ENCODE results near the gene ERCC4. TPM values are rescaled to one million over a fixed set of nuclear protein-coding genes. Genes with fewer than 3 reads are reported as not detected.
A peak's percentile ranks its signal among the peaks of the same experiment; 100 is the strongest.

Gene ERCC4
- total and polyA plus RNA-seq, 2 experiments from 2014 or later, result 7.5 to 20.1 TPM

- H2AFZ ChIP-seq, result no peak overlapping the region
- no peak overlapping the region for H3K4me3 ChIP-seq
- H3K27me3 ChIP-seq (replicated peaks; ENCODE audit: insufficient read depth), result no peaks in the 10 kb centered on the region
- peaks cover 35% of the 10 kb centered on the region for H3K36me3 ChIP-seq (ENCODE audit: low read depth)
- H3K9me3 ChIP-seq (ENCODE audit: low read depth), result no peaks in the 10 kb centered on the region
- H3K27ac ChIP-seq, result no peak overlapping the region
- H3K9ac ChIP-seq, result no peak overlapping the region
- 85 to 86% methylated on average over 10 of the region's 10 CpGs for WGBS, 2 experiments (ENCODE audit: low coverage in 1 of 2, low lambda C conversion rate in 2 of 2, missing lambda C conversion rate in 2 of 2)
- peaks cover 19% of the 10 kb centered on the region; the same call in 1 of the 2 replicates for H3F3A ChIP-seq (ENCODE audit: insufficient read depth)
- in situ Hi-C loops (cut with MboI), result loop anchor here (25.0 kb wide), 3 partner anchors 280 to 605 kb away; no protein-coding TSS in a partner anchor
- H3K4me2 ChIP-seq (ENCODE audit: unreplicated experiment), result no peak overlapping the region
- H4K20me1 ChIP-seq (ENCODE audit: insufficient read depth), result no peaks in the 10 kb centered on the region
- no peak for TF ChIP-seq EZH2phosphoT487 (IDR thresholded peaks at IDR 0.05; ENCODE audit: insufficient read depth, low read depth)
- no peak for TF ChIP-seq EZH2 (IDR thresholded peaks at IDR 0.05; ENCODE audit: insufficient read depth, poor library complexity, severe bottlenecking)
- no peak for DNase-seq
- no peaks in the 10 kb centered on the region for H3K9me2 ChIP-seq (ENCODE audit: insufficient read depth)
- H3K4me1 ChIP-seq (ENCODE audit: insufficient read depth), result peaks cover 5% of the 10 kb centered on the region
- H3K79me2 ChIP-seq (ENCODE audit: insufficient read depth), result no peaks in the 10 kb centered on the region
Measured at GRCh38 chr16:13931845-13932244, 11.9 kb downstream of the ERCC4 start.

GRCh38 chr16:13935408-13935807, 15.5 kb downstream of the ERCC4 start:
- Histone ChIP-seq H3K36me3 (ENCODE audit: low read depth) (peaks cover 39% of the 10 kb centered on the region), H3K27me3 (replicated peaks; ENCODE audit: insufficient read depth) (no peaks in the 10 kb centered on the region), H3K79me2 (ENCODE audit: insufficient read depth) (no peaks in the 10 kb centered on the region), H3K9ac (no peak overlapping the region), H3K4me1 (ENCODE audit: insufficient read depth) (peaks cover 10% of the 10 kb centered on the region), H3K9me2 (ENCODE audit: insufficient read depth) (no peaks in the 10 kb centered on the region), H3K9me3 (ENCODE audit: low read depth) (no peaks in the 10 kb centered on the region), H2AFZ (no peak overlapping the region), H3K4me3 (no peak overlapping the region), H4K20me1 (ENCODE audit: insufficient read depth) (no peaks in the 10 kb centered on the region), H3K27ac (no peak overlapping the region), H3F3A (ENCODE audit: insufficient read depth) (peaks cover 19% of the 10 kb centered on the region; the same call in 1 of the 2 replicates), H3K4me2 (ENCODE audit: unreplicated experiment) (no peak overlapping the region)
- no peak for DNase-seq
- 80 to 81% methylated on average over 12 of the region's 12 CpGs for WGBS, 2 experiments (ENCODE audit: low coverage in 1 of 2, low lambda C conversion rate in 2 of 2, missing lambda C conversion rate in 2 of 2)
- in situ Hi-C loops (cut with MboI), result loop anchor here (25.0 kb wide), 3 partner anchors 277 to 602 kb away; no protein-coding TSS in a partner anchor
- TF ChIP-seq EZH2 (IDR thresholded peaks at IDR 0.05; ENCODE audit: insufficient read depth, poor library complexity, severe bottlenecking) (no peak), EZH2phosphoT487 (IDR thresholded peaks at IDR 0.05; ENCODE audit: insufficient read depth, low read depth) (no peak)

GRCh38 chr16:13936155-13936554, 16.2 kb downstream of the ERCC4 start:
- in situ Hi-C loops (cut with MboI), result loop anchor here (25.0 kb wide), 3 partner anchors 276 to 601 kb away; no protein-coding TSS in a partner anchor
- no peaks in the 10 kb centered on the region for H3K9me2 ChIP-seq (ENCODE audit: insufficient read depth)
- no peak for TF ChIP-seq EZH2 (IDR thresholded peaks at IDR 0.05; ENCODE audit: insufficient read depth, poor library complexity, severe bottlenecking)
- TF ChIP-seq EZH2phosphoT487 (IDR thresholded peaks at IDR 0.05; ENCODE audit: insufficient read depth, low read depth), result no peak

GRCh38 chr16:13936596-13937081, 16.7 kb downstream of the ERCC4 start:
- Histone ChIP-seq H3K9me2 (ENCODE audit: insufficient read depth) (no peaks in the 10 kb centered on the region), H3K79me2 (ENCODE audit: insufficient read depth) (no peaks in the 10 kb centered on the region), H3K4me2 (ENCODE audit: unreplicated experiment) (no peak overlapping the region), H3K36me3 (ENCODE audit: low read depth) (peaks cover 39% of the 10 kb centered on the region), H2AFZ (peak overlapping the region; percentile 1; the same call in 1 of the 2 replicates), H4K20me1 (ENCODE audit: insufficient read depth) (no peaks in the 10 kb centered on the region), H3K27me3 (replicated peaks; ENCODE audit: insufficient read depth) (no peaks in the 10 kb centered on the region), H3K4me3 (no peak overlapping the region), H3F3A (ENCODE audit: insufficient read depth) (peaks cover 19% of the 10 kb centered on the region; the same call in 1 of the 2 replicates), H3K9me3 (ENCODE audit: low read depth) (no peaks in the 10 kb centered on the region), H3K27ac (peak overlapping the region; percentile 26), H3K4me1 (ENCODE audit: insufficient read depth) (peaks cover 10% of the 10 kb centered on the region), H3K9ac (no peak overlapping the region)
- in situ Hi-C loops (cut with MboI), result loop anchor here (25.0 kb wide), 3 partner anchors 276 to 601 kb away; no protein-coding TSS in a partner anchor
- DNase-seq, result peak; percentile 73
- TF ChIP-seq EZH2 (IDR thresholded peaks at IDR 0.05; ENCODE audit: insufficient read depth, poor library complexity, severe bottlenecking) (no peak), EZH2phosphoT487 (IDR thresholded peaks at IDR 0.05; ENCODE audit: insufficient read depth, low read depth) (no peak)
- WGBS, 2 experiments (ENCODE audit: low coverage in 1 of 2, low lambda C conversion rate in 2 of 2, missing lambda C conversion rate in 2 of 2), result 29 to 30% methylated on average over 3 of the region's 3 CpGs

More at GRCh38 chr16:13936155-13936554, 16.2 kb downstream of the ERCC4 start:
- Histone ChIP-seq H3K4me1 (ENCODE audit: insufficient read depth) (peaks cover 10% of the 10 kb centered on the region), H3F3A (ENCODE audit: insufficient read depth) (peaks cover 19% of the 10 kb centered on the region; the same call in 1 of the 2 replicates), H3K9ac (no peak overlapping the region), H3K36me3 (ENCODE audit: low read depth) (peaks cover 39% of the 10 kb centered on the region), H2AFZ (no peak overlapping the region), H3K4me2 (ENCODE audit: unreplicated experiment) (no peak overlapping the region), H4K20me1 (ENCODE audit: insufficient read depth) (no peaks in the 10 kb centered on the region), H3K27ac (peak overlapping the region; percentile 26), H3K79me2 (ENCODE audit: insufficient read depth) (no peaks in the 10 kb centered on the region), H3K27me3 (replicated peaks; ENCODE audit: insufficient read depth) (no peaks in the 10 kb centered on the region), H3K4me3 (no peak overlapping the region), H3K9me3 (ENCODE audit: low read depth) (no peaks in the 10 kb centered on the region)
- no peak for DNase-seq
- 77 to 83% methylated on average over 2 of the region's 2 CpGs for WGBS, 2 experiments (ENCODE audit: low coverage in 1 of 2, low lambda C conversion rate in 2 of 2, missing lambda C conversion rate in 2 of 2)
